Right ventricle myocardium superior (tissue), 1 donor: ENCODE results near the gene PIGV. TPM values are rescaled to one million over a fixed set of nuclear protein-coding genes. Genes with fewer than 3 reads are reported as not detected.
"Not testable (repeated sequence)": the region's sequence is repeated elsewhere in the genome, so short reads cannot be mapped to it uniquely, and the experiment has no call there.

Experiments
- ATAC-seq: fragments of 200-7000 bp; cut with Tn5 transposase; one replicate; pipeline ENCODE4 v1.9.1; 2020; ENCODE audit warnings: mild to moderate bottlenecking; ENCODE audit not compliant: poor library complexity
- DNase-seq: peaks from one replicate; pipeline ENCODE4 v3.0.0-alpha.2; 2020
- intact Hi-C: fragments of 100-400 bp; cut with DNase I; formaldehyde crosslinking; loops from one replicate; pipeline ENCODE4 v1.11.2; 2022
- total RNA-seq: library from RNA; stranded (reverse); fragmentation: NEBNext Ultra II Directional; extraction: Animal tissue kit (Norgen Biotek cat#: 25700); gene quantifications from one replicate; pipeline ENCODE4 v1.2.1, GENCODE V29; 2021
- donor health status: DM: no; HTN: yes; CAD: no; lungs with severe emphysema.

PIGV gene
- total RNA-seq, 1 donor from 2014 or later = 5.5 TPM

DNA sequence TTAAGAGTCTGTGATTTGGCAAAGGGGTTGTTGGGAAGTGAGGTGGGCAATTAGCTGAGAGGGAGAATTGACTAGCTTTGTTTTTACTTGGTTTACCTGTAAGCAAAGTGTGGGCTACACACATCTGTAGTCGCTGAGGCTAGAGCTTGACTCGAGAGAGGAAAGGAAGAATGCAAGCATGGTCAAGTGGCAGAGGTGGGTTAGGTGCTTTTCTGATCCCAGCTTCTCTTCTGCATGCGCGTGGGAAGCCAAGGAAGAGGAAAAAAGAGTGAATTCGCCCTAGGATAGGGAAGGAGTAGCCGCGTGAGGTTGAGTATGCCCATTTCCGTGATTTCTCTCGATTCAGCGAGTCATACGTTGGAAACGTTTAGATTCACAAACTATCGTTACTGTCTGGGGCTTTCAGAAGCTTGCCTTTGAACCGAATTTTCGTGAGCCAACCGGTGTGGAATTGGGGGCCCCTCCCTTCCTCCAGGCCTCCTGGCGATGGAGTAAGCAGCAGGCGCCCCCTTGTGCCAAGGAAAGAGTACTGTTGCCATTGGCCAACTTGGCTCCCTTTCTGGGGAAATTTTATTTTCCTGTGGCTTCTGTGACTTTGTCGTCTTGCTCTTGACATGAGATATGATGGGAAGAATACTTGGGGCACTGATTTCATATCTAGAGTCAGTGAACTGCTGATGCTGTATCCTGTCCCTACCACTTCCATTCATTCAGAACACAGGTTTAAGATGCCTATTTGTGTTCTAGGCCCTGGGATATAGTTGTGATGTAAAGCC, 1.3 kb downstream of the PIGV start:
- peak; percentile 67 for ATAC-seq
- intact Hi-C loops = loop anchor here (2.0 kb wide), 1 partner anchor 94 kb away; no protein-coding TSS in a partner anchor
- peak; percentile 88 for DNase-seq

DNA sequence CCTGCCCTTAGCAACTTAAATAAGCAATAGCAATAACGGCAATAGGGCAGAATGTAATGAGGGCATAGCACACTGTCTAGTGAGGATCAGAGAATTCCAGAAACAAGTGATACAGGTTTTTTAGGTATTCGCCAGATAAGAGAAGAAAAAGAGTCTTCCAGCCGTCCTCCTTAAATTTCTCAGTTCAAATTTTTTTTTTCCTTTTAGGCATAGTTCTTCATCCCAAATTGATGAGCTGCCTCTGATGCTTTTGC, 1.8 kb downstream of the PIGV start:
- DNase-seq (no peak), ATAC-seq (no peak)
- intact Hi-C loops = loop anchor here (2.0 kb wide), 1 partner anchor 95 kb away; no protein-coding TSS in a partner anchor

- intact Hi-C loops = loop anchor here (2.0 kb wide), 2 partner anchors 95 to 187 kb away; no protein-coding TSS in a partner anchor
- ATAC-seq (no peak), DNase-seq (no peak)
Measured at GRCh38 chr1:26789931-26790330, 2.2 kb downstream of the PIGV start.

- DNase-seq (no peak), ATAC-seq (no peak)
- intact Hi-C loops = loop anchor here (2.0 kb wide), 1 partner anchor 188 kb away; no protein-coding TSS in a partner anchor
Measured at GRCh38 chr1:26790551-26790953, 2.8 kb downstream of the PIGV start.

DNA sequence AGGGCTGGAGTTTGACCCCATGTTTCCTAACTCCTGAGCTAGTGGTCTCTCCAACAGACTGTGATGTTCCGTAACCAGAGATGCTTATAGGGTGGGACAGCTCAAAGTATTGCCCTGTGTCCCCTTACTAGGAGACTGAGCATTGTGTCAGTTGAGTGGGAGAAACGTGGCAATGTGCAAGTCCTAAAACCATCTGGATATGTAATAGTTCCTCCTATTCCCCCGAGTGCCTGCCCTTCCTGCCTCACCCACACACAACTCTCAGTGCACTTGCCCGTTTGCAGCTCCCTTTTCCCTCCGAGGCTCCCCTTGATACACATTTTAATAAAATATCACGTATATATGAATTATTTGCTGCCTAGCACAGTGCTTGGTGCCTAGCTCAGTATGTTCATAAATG, 3.4 kb downstream of the PIGV start:
- DNase-seq = no peak
- intact Hi-C loops = loop anchor here (2.0 kb wide), 1 partner anchor 188 kb away; no protein-coding TSS in a partner anchor
- no peak for ATAC-seq

DNA sequence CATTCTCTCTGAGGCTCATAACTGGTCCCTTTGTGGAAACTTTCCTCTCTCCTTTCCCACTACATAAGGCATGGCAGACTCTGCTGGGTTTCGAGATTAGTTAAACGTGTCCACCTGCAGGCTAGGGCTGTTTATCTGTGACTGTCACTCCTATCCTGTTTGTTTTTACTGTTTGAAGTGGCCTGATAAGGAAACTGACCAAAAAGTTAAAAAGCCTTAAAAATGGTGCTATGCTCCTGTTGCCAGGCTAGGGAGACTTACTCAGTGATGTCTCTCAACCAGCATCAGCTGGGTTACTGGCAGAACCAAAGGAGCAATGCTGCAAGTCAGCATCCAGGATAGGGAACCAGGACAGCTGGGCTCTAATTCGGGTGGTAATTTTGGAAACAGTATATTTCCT, 3.9 kb downstream of the PIGV start:
- no peak for ATAC-seq
- intact Hi-C loops = loop anchor here (2.0 kb wide), 1 partner anchor 189 kb away; no protein-coding TSS in a partner anchor
- DNase-seq = no peak

DNA sequence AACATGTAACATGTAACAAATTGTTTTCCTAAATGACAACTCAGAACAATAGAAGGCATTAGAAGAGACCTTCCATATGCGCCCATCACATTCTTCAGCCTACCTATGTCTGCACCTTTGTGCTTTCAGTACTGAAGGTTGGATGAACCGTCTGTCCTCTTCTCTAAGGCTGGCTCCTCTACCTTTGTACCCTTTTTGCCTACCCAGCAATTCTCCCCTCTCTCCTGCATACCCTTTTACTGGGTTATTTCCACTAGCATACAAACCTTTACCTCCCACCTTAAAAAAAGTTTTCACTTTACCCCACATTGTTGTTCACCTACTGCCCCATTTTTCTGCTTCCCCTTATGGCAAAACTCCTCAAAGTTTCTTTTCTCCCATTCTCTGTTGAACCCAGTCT, 5.2 kb downstream of the PIGV start:
- DNase-seq (no peak), ATAC-seq (no peak)
- intact Hi-C loops = no loop called here

- no peak for ATAC-seq
- intact Hi-C loops = no loop called here
Measured at GRCh38 chr1:26794391-26794790, 6.6 kb downstream of the PIGV start.

GRCh38 chr1:26797627-26798026, 9.9 kb downstream of the PIGV start:
- ATAC-seq = no peak
- no peak for DNase-seq
- intact Hi-C loops = no loop called here

More at GRCh38 chr1:26794391-26794790, 6.6 kb downstream of the PIGV start:
- DNase-seq = no peak

DNA sequence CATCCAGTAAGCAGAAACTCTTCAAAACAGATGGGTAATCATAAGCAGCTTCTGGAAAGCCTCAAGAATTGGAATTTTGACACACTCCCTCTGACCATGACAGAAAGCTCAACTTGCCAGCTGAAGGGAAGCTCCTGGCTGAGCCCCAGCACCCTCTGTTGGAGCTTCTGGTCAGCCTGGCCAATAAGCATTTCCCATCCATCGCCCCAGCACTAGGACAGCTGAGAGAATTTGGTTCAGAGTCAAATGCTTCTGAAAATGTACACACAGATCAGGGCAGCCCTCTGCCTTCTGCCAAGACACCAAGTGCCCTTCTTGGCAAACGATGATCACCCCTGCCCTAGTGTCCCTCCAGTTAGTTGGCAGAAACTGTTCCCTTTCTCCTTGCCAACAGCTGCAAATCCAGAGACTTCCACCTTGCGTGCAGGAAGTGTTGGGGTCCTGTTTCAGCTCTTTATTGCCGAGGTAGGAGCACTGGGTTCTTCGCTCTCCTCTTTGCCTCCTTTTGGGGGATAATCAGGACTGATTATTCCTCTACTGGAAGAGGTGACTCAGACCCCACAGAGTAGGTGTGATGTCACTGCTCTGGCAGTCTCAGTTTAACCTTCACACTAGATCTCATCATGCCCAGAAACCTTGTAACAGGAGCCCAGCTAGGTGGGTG, 11.9 kb downstream of the PIGV start:
- DNase-seq = peak; percentile 86
- intact Hi-C loops = no loop called here

GRCh38 chr1:26803932-26804331, 16.2 kb downstream of the PIGV start:
- intact Hi-C loops, ATAC-seq, DNase-seq: not testable (repeated sequence)

More for the DNA sequence above, 11.9 kb downstream of the PIGV start:
- peak; percentile 93 for ATAC-seq

- intact Hi-C loops = loop anchor here (5.0 kb wide), 1 partner anchor 67 kb away; no protein-coding TSS in a partner anchor
Measured at GRCh38 chr1:26810105-26810504, 22.4 kb downstream of the PIGV start.

GRCh38 chr1:26811057-26811456, 23.3 kb downstream of the PIGV start:
- intact Hi-C loops = loop anchor here (5.0 kb wide), 1 partner anchor 66 kb away; no protein-coding TSS in a partner anchor
- DNase-seq (no peak), ATAC-seq (no peak)

More at GRCh38 chr1:26810105-26810504, 22.4 kb downstream of the PIGV start:
- ATAC-seq (peak; percentile 76), DNase-seq (peak; percentile 61)

DNA sequence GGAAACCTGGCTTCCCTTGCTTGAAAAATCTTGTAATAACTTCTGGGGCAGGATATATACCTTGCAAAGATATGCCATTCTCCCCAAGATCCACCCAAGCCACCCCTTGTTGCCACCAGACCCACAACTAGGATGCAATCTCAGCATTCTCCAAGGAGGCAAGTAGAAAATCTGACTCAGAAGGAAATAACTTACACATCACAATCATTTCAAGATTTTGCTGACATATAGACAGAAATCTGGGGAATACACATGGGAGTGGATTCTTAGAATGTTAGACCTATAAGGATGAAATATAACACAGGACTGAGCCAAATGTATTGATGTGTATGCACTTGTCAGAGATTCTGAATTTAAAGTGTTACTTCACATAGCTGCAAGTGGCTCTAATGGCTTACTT, 24.0 kb downstream of the PIGV start:
- intact Hi-C loops = loop anchor here (5.0 kb wide), 1 partner anchor 66 kb away; no protein-coding TSS in a partner anchor
- ATAC-seq (no peak), DNase-seq (no peak)

DNA sequence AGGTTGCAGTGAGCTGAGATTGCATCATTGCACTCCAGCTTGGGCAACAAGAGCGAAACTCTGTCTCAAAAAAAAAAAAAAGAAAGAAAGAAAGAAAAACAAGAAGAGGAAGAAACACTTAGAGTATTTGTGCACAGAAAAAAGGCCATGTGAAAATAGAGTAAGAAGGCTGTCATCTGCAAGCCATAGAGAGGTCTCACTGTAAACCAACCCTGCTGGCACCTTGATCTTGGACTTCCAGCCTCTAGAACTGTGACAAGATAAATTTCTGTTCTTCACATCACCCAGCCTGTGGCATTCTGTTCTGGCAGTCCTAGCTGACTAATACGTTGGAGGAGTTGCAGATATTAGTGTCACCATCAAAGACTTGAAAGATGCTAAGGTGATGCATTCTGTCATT, 26.6 kb downstream of the PIGV start:
- ATAC-seq (no peak), DNase-seq (no peak)
- intact Hi-C loops = loop anchor here (5.0 kb wide), 1 partner anchor 63 kb away; no protein-coding TSS in a partner anchor

GRCh38 chr1:26814893-26815292, 27.1 kb downstream of the PIGV start:
- intact Hi-C loops = loop anchor here (5.0 kb wide), 1 partner anchor 62 kb away; no protein-coding TSS in a partner anchor
- DNase-seq (no peak), ATAC-seq (no peak)

DNA sequence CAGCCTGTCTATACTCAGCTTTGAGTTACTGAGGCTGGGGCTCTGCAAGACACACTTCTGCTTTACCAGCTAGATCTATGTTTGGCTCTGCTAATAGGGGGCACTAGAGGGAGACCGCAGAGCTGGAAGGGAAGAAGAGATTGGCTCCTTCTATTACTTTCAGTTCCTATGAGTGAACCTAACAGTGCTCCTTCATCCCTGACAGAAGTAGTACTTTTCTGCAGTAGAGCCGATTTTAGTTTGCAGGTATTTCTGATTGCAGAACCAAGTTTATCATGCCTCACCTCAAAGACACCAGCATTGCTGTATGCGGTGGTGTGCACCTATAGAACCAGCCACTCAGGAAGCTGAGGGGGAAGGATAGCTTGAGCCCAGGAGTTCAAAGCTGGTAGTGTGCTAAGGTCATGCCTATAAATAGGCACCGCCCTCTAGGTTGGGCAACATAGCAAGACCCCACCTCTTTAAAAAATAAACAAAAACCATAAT, 33.1 kb downstream of the PIGV start:
- DNase-seq (no peak), ATAC-seq (peak; percentile 71)
- intact Hi-C loops = no loop called here

DNA sequence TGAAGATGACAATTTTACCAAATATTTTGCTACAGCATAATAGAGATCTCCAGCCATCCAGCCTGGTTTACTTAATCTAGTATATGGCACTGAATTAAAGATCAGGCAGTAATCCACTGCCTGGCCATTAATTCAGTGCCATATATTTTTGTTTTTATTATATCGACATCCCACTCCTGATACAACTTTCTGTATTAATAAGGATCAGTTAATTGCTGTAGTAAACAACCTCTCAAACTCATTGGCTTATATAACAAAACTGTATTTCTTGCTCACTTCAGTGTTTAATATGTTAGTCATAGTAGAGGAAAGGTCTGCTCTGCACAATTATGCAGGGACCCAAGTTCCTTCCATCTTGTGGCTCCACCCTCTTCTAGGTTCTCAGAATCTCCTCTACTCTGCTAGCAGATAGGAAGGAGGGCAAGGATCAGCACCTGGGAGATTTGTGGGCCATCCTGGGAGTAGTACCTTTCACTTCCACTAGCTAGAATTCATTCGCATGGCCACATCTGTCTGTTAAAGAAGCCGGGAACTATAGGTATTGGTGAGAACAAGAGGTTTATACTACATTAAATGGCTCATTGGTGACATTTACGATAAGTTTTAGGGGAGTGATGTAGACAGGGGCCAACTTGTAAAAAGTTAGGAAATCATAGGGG, 35.1 kb downstream of the PIGV start:
- no peak for ATAC-seq
- DNase-seq = no peak
- intact Hi-C loops = no loop called here

- DNase-seq = no peak
- ATAC-seq = no peak
- intact Hi-C loops = no loop called here
Measured at GRCh38 chr1:26824731-26825130, 37.0 kb downstream of the PIGV start.
